Ureter (tissue), 1 donor: ENCODE measurements around the gene PEAK1. TPM values are rescaled to one million over a fixed set of nuclear protein-coding genes. Genes with fewer than 3 reads are reported as not detected.
"Not testable (repeated sequence)": the region's sequence is repeated elsewhere in the genome, so short reads cannot be mapped to it uniquely, and the experiment has no call there.

Source experiments
- DNase-seq: peaks from one replicate; pipeline ENCODE4 v3.0.0-alpha.2; 2020; ENCODE audit warnings: low spot score
- total RNA-seq: library from RNA; stranded (reverse); gene quantifications from one replicate; pipeline ENCODE4 v1.2.4, GENCODE V29; 2023
- donor health status: DM: yes; HTN: yes; CAD: no.

PEAK1 gene
- total RNA-seq, 1 donor from 2014 or later: 53.7 TPM

DNA sequence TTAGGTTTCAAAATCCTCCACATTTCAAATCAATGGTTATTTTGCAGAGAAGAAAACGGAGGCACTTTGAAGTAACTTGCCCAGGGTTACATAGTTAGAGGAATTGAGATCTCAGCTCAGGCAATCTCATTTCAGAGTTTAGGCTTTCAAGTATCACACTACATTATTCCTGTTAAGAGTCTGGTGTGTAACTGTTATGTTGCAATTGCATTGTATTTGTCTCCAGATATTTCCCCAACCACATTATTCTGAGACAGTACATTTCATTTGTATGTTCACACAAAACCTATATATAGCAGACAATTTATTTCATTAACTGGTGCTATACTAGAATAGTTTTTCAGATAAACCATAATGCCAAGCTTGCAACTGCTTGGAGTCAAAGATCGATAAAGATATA is 194.8 kb downstream of the PEAK1 start:
- no peak for DNase-seq

DNA sequence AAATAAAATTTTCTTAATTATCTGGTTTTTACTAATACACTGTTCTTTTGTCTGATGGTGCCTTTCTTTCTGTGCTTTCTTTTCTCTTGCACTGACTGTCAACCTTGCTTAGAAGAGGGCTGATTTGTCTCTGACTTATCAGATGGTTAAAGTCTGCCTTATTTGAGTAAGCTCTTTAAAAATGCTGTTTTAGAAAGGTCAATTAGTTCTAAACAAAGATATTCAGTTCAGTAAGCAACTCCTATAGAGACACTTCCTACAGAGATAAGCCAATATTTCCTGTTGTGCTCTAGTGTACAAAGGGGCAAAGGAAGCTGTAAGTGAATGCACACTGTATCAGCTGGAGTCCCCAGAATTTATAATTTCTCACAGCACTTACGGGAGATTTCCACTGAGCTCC is 195.6 kb downstream of the PEAK1 start:
- no peak for DNase-seq

DNA sequence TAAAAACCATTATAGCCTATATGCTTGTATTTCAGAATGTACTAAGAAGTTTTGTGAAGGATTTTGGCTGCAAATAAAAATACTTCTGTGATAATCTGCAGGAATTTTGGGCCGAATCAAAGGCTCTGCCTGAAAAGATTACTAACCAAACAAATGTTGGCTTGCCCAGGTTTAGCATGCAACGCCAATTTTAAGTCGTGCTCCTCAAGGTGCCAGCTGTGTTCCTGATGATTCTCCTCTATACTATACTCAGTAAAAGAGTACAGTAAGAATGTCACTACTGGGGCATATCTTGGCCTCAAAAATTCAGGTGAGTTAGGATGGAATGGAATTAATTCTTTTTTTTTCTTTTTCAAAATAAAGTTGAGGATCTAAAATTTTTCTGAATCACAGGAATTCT is 198.2 kb downstream of the PEAK1 start:
- DNase-seq: no peak

DNA sequence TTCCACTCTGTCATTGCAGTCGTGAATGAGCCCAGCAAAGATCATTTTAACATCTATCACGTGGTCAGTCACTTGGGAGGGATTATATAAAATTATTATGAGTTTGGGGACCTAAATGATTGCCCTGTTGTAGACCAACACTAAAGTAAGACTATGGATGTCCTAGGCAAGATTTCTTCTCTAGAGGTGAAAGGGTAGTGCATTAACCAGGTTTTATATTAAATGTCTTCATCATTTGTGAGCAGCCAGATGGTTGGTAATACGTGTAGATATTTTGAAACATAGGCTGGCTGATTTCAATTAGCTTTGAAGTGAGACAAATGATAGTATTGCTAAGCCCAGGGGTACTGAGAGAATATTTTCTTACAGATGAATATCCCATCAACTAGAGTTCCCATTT is 198.7 kb downstream of the PEAK1 start:
- no peak for DNase-seq

DNA sequence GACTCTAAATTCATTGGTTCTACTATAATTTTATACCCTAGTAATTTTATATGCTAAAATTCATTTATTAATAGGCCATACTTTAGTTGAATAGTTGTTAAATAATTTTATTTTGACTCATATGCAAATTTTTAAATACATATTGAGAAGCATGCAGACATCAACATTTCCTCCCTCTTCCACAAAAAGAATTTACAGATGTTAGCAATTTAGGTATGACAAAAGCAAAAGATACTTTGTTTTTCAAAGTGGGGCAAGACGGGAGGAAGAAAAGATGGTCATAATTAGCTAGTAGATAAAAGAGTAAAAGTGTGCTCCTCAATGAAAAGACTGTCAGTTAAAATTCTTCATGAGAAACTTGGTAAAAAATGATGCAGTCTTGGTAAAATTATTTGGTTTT is 200.1 kb downstream of the PEAK1 start:
- no peak for DNase-seq

DNA sequence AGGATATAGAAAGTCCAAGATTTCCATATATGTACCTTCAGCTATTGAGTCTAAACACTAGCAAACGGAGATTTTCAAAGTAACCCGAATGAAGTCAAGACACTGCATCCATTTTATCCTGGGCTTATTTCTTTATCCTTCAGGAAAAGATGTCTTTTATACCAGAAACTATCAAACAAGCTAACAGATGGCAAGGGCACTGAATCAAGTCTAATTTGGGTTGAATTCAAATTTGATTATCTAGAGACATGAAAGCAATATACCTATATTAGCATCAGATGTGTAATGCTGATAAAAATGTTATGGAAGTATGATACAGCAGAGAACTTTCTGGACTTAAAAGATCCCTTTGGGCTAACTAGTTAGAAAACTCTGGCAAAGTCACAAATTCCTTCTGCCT is 210.7 kb downstream of the PEAK1 start:
- no peak for DNase-seq

DNA sequence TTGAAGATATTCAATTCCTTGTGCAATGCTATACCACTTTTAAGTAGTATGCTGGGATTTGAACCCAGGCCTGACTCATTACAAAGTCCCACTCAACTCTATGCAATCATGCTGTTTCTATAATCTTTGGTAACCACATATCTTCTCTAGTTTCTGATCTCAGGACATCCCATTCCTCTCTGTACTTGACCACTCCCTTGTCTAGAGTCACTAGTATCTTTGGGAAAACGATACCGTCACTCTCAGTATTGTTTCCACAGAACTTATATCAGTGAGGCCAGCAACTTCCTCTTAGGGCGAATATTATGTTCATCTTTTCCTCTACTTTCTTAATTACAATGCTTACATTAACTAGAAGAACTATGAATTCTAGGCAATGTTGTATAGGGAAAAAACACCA is 211.7 kb downstream of the PEAK1 start:
- no peak for DNase-seq

DNA sequence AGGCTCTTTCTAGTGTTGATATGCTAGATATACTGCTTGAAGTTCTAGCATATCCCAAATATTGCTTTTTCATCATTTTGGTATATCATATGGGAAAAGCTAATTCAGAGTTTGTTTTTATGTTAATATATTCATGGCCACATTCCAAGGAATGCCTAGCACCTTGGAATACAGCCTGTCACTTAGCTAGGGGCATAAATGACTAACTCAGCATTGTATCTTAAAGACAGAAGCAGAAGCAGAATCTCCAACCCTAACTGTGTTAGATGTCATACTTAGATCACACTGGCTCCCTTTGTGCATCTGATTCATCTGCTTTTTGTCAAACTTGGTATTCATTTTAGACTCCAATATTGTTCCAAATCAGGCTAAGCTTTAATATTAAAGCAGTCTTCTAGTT is 218.2 kb downstream of the PEAK1 start:
- DNase-seq: no peak

DNA sequence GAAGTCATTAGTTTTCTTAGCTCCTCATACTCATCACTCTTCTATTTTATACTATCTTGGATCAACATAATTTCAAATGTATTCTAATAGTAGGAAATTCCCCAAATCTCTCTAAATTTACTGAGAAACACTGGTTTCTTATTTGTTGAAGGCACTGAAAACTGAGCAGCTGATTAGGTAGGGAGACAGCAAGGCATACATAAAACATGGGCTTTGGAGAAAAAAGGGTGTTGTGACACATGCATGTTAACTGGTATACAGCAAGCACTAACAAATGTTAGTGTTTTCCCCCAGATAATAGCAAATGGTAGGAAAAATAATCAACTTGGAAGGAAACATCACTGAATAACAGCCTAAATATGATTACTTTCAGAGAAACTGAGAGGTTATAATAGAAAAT is 223.5 kb downstream of the PEAK1 start:
- no peak for DNase-seq

DNA sequence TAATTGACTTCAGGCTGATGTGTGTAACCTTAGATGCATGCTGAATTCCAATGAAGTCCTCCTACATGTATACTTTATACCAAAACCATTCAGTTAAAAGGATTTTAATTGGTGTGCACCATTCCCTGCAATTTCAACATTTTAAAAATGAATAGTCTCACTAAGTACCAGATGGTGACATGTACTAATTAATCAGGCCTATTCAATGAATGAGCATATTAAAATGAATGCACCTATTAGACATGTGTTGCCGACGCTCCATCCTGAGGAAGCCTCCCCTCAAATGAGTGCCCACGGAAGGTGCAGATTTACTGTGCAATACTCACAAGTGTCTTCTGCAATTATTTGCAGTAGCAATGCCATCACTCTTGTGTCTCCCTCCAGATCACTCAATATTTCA is 224.3 kb downstream of the PEAK1 start:
- no peak for DNase-seq

DNA sequence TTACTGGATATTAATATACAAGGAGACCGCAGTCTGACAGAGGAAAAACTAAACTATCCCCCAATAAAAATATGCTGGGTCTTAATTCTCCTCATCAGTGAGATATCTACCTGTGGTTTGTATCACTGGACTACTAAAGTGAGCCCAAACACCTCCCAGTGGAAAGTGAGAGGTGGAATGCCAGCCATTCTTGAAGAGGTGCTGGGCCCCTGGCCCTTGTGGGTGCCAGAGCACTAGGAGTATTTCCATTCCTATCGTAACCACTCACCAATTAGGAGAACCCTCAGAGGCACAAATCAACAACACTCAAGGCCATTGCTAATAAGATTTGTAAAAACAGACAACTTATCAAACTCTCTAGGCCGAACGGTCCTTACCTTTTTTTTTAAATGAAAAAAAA is 227.5 kb downstream of the PEAK1 start:
- DNase-seq: no peak

DNA sequence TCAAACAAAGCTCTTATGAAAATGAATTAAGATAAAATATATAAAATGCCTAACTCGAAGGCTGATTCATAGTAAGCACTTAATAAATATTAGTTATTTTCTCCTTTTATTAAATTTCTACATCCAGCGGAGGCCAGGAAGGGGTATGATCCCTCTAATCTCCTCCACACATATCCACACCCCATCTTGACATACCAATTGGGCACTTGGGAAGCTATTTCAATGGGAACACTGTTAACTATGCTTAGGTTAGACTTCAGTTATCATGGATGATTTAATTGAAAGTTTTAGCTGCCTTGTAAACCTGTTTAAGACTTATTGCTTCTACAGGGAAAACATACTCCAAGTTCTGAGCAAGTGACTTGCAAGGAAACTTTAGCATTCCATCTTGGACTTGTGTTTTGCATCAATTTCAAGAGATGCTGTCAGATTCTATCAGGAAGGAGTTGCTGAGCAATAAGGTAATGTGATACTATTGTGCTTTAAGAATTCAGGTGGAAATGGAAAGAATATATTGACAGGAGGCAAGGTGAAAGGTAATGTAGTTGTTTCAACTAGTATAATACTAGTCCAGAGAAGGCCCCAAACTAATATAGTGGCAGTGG is 228.6 kb downstream of the PEAK1 start:
- no peak for DNase-seq

DNA sequence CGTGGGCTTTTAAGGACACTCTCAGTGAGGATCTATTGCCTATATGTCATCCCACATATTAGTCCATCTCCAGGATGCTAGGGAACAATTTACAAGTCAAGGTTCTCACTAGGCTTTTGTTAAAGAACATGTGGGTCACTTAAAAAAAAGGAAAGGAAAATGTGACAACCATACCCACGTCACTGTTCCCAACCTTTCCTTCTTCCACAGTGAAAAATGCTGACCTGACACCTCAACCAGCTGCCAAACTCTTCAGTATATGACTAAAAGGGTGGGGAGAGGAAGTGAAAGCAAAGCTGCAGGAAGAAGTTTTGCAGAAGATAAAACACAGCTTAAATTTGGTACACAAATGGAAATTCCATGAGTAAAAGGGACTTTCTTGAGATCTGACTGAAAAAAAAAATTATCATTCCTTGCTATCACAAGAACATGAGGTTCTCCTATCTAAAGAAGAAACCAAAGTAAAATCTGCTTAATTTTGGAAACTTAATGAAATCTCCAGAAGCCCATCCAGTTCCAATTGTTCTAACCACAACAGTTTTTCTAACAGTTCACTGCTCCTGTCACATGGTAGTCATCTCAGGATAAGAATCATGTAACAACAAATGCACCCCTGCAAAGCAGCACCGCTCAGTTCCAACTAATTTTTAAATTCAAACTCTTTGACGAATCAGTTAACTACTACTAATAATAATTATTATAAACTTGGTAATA is 232.0 kb downstream of the PEAK1 start:
- DNase-seq: peak; percentile 50

DNA sequence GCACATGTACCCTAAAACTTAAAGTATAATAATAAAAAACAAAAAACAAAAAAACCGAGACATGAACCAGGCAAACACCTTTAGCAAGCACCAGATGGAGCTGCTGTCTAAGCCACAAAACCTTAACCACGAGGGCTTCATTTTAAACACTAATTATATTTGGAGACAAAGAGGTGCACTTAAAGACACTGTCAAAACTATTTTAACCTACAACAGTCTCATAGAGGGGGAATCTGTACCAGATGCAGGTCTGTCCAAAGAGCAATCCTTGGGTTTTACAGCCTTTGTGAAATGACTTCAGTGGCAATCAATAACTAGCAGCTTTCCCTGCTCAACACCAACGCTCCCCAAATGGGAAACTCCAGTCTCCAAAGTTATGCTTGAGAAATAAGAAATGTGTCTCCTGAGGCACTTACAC is 233.3 kb downstream of the PEAK1 start:
- no peak for DNase-seq

DNA sequence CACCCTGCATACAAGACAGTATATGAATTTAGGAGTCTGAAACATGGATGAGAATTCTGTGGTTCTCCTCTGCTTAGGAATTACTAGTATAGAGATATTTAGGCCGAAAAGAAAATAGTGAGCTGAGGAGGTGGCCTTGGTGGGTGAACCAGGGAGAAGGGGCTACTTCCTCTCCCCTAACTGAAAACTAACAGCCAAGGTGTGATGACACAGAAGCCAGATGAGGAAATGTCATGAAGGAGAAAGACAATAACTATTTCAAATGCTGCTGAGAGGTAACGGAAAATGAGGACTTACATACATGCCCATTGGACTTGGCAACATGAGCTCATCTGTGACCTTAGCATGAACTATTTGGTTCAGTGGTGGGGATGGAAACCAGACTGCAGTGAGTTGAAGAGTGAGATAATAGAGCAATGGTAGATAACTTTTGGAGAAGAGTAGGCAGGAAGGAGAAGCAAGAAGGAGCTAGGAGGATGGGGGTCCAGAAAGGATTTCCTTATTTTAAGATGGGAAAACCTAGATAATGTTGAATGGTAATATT is 234.6 kb downstream of the PEAK1 start:
- no peak for DNase-seq

DNA sequence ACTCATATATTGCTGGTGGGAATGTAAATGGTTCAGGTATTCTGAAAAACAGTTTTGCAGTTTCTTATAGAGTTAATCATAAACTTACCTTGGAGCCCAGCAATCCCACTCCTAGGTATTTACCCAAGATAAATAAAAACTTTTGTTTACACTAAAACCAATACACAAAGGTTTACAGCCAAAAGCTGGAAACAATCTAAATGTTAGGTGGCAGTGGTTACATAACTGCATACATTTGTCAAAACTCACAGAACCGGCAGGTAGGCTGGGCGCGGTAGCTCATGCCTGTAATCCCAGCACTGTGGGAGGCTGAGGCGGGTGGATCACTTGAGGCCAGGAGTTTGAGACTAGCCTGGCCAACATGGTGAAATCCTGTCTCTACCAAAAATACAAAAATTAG is 235.6 kb downstream of the PEAK1 start:
- DNase-seq: not testable (repeated sequence)

DNA sequence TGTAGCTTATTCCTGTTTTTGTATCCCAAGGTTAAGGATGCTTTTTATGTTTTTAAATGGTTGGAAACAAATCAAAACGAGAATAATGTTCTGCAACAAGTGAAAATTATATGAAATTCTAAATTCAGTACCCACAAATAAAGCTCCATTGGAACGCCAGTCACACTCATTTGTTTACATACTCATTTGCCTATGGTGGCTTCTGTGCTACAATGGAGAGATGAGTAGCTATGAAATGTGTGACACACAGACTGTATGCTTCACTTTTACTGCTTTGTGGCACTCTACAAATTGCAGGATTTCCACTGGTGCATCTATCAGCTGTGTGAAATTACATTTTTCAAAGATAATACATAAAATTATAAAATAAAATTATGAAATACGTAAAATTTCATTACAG is 236.8 kb downstream of the PEAK1 start:
- DNase-seq: no peak

DNA sequence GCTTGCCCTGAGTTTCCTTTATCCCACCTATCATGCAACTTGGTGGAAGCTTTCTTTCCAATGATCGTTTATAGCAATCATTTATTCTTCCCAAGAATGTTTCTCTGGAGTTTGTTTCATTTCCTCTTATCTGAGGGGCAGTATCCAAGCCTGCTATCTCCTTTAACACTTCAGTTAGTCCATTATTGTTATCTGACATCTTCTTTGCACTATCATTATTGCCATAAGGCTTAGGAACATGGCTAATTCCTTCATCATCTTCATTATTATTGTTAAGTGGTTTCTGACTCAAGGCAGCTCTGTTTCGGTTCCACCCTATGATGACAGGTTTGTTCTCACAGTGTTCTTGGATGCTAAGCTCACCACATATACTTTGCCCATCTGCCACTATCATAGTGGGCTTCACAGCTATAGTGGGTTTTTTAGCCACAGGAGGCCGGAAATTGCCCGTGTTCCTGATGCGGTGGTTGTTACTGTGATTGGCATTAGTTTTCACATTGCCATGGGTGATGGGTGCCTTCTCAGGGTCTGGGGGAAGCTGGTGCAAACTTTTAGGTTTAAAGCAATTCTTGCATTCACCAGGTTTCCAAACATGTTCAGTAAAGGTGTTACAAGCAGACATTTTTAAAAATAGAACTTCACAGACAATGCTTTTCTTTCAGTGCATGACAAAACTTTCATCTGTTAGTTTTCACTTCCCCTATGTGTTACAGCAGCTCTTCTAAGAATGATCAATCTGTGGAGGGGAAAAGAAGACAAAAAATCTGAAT is 238.4 kb downstream of the PEAK1 start:
- no peak for DNase-seq

DNA sequence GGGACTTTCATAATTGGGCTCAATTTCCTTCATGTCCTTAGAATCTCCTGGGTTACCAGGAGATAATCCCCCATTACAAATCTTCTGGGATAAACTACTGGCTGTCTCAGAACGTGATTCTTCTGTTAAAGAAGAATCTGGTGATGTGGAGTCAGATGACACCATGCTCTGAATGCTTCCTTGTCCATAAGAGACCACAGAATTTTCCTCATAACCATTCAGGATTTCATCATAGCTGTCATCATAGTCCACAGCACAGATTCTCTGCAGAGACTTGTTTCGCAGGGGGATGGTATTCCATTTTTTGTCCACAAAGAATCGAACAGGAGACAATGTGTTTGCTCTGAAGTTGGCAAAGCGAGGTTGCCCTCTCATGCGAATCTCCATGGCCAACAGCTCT is 239.1 kb downstream of the PEAK1 start:
- no peak for DNase-seq

DNA sequence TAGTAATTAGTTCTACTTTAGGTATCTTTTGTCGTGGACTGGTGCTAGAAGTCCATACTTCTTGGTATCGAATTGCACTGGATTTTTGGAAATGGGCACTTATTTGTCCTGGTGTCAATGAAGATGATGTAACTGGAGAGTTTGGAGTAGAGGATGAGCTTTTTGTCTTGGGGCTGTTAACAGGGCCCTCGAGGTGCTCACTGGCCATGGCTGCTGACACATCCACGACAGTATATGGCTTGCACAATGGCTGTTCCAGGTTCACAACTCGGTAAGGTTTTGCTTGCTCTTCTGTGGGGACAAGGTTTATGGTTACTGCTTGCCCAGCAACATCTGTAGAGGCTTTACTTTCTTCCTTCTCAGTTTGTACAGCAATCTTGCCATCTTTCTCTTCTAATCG is 239.6 kb downstream of the PEAK1 start:
- no peak for DNase-seq

DNA sequence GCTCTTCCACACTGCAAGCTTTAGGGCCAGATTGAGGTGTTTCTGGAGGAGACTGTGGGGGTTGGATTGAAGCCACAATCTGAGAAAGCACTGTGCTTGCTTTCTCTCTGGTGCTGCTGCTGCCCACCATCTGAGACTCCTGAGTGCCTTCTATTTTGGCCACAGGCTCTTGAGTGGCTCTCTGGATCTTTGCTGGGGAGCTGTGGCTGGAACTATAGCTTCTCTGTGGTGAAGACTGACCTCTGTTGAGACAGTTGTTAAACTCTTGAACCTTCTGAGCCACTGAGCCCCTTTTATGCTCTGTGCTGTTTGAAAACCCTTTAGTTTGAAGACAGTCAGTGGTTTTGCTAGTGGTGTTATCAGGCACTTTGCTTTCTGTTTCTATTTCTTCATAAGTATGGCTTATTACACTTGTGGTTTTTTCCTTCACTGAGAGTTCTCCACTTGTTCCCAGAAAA is 240.3 kb downstream of the PEAK1 start:
- no peak for DNase-seq

DNA sequence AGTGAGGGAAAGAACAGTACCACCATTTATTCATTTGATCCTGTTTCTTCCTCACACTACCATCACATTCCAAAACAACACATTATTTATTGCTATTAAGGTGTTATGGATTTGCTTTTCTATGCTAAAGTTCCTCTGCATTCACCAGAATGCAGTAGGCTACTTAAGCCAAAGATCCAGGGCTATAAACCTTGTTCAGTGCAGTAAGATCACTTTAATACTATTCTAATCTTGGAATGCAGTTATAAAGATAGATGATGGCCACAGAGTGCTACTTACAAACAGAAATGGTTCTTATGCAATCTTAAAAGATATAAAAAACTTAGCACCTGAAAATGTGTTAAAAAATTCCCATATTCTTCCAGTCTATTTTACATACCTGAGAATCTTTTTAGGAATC is 241.5 kb downstream of the PEAK1 start:
- DNase-seq: no peak

DNA sequence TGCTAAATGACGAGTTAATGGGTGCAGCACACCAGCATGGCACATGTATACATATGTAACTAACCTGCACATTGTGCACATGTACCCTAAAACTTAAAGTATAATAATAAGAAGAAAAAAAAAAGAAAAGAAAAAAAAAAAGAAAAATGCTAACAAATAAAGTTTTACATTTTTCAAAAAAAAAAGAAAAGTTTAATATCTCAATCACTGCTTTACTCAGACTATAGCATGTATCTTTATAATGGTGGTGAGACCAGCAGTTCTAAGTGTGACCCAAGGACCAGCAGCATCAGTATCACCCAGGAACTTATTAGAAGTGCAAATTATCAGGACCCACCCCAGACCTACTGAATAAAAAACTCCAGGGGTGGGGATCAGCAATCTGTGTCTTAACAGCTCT is 243.8 kb downstream of the PEAK1 start:
- not testable (repeated sequence) for DNase-seq
